T-helper 2 cell (primary cell): ENCODE data around the gene ATG12.

Experiments
- DNase-seq, 5 experiments: peaks; one replicate each; pipeline versions ENCODE4 v3.0.0 to v3.0.0-alpha.2; 2012 to 2022

ATG12 gene

GRCh38 chr5:115806986-115807653 lies 34.2 kb downstream of the ATG12 start:
- DNase-seq, result no peak

DNA sequence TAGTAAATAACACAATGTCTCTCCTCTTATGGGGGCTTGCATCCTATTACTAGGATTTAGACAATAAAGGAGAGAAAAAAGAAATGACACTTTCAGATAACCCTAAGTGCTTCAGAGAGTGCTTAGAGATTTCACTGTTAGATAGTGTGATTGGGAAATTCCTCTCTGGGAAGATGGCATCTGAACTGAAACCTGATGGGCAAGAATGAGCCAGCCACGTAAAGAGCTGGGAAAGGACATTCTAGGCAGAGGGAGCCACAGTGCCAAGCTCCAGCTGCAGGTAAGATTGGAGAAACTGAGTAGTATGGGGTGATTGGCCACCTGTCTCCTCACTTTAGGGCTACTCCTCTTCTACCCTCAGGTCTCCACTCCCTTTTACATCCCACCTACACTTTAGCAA lies 39.4 kb downstream of the ATG12 start:
- DNase-seq, result no peak

DNA sequence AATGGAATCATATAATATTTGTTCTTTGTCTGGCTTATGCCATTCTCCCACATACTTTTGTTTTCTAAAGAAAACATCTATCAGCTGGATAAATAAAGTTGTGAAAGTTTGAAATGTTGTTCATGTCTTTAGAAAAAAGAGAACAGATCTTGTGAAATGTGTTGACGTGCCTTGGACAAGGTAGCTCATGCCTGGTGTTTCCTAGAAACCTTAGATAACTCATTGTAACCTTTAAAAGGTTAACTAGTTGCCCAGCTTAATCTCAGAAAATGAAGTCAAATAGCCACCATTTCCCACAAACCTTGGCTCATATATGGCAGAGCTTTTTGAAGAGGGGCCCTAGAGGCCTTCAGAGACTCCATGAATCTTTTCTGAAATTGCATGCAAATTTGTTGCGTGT lies 40.2 kb downstream of the ATG12 start:
- DNase-seq, result no peak

- no peak for DNase-seq
Observed at GRCh38 chr5:115800108-115800507, 41.3 kb downstream of the ATG12 start.

GRCh38 chr5:115798252-115798651 lies 43.1 kb downstream of the ATG12 start:
- DNase-seq, result no peak

GRCh38 chr5:115796656-115797055 lies 44.7 kb downstream of the ATG12 start:
- no peak for DNase-seq

GRCh38 chr5:115795700-115796099 lies 45.7 kb downstream of the ATG12 start:
- DNase-seq, result no peak

DNA sequence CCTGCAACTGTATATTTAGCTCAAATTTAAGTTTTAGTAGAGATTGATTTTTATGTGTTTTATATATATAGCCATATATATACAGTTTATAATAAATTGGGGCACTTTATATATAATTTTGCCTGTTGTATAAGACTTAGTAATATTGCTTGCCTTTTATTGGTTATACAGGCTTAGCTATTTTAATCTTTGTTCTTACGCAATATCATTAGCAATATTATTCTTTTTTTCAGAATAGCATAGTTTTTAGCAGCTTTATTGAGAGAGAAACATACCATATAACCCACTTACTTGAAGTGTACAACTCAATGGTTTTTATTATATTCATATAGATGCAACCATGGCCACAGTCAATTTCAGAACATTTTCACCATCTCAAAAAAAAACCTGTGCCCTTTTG lies 52.9 kb downstream of the ATG12 start:
- no peak for DNase-seq

DNA sequence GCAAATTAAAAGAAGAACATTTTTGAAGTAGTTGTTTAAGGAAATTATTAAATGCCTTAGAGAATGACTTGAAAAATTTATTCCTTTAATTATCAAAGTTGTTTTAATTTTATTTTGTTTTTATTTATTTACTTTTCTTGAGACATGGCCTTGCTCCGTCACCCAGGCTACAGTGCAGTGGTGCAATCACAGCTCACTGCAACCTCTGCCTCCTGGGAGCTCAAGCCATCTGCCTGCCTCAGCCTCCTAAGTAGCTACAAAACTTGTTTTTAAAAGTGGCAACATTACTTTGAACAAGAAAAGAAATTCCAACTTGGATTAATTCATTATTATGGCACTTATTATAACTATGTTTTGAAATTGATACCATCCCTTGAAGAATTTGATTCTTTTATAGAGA lies 53.9 kb downstream of the ATG12 start:
- DNase-seq, result no peak

DNA sequence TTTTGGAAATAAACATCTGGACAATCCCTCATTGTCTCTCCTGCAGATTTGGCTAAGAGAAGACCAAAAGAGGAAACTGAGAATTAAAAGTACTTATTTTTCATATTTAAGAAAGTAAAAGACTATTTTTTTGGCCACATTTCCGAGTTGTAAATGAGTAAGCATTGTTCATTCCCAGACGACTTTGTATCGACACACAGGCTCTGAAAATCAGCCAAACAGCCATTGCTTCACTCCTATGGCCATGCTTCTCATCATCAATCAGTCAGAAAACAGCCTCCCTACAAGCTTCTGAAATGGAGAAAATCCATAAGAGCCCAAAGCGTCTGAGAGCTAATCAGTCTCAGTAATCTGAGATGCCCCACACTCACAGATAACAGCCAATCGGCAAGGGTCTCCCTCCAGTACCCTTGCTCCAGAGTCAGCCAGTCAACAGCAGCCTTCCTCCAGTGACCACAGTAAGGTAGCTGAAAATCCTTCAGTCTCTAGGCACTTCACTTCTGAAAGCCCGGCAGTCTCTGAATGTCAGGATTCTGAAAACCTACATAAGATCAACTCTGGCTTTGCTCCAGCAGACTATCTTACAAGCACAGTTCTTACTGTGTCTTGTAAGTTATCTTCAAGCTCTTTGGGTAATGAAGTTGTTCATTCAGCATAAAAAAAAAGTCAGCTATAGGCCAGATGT lies 55.8 kb downstream of the ATG12 start:
- no peak for DNase-seq

- no peak for DNase-seq
Observed at GRCh38 chr5:115778417-115778816, 62.9 kb downstream of the ATG12 start.
